Sigmoid colon (tissue), 7 donors: ENCODE results near the gene ASPRV1. TPM values are rescaled to one million over a fixed set of nuclear protein-coding genes. Genes with fewer than 3 reads are reported as not detected.

ENCODE experiments used
- DNase-seq: peaks from one replicate; pipeline ENCODE4 v3.0.0-alpha.2; 2019
- H3K27ac ChIP-seq, 4 donors: fragments of 200-600 bp; sonication (generic); one replicate each; pipeline ENCODE4 v1.5.1; 2016 to 2019; ENCODE audit warnings: mild to moderate bottlenecking in 1 of 4
- H3K27me3 ChIP-seq, 3 donors: fragments of 200-600 bp; sonication (generic); one replicate each; pipeline ENCODE4 v1.5.1; 2019; ENCODE audit warnings: mild to moderate bottlenecking in 1 of 3
- H3K36me3 ChIP-seq, 4 donors: fragments of 200-600 bp; sonication (generic); one replicate each; pipeline ENCODE4 v1.5.1; 2016 to 2019
- H3K4me1 ChIP-seq, 4 donors: fragments of 200-600 bp; sonication (generic); one replicate each; pipeline ENCODE4 v1.5.1; 2017 to 2019
- H3K4me3 ChIP-seq, 4 donors: fragments of 200-600 bp; sonication (generic); one replicate each; pipeline ENCODE4 v1.5.1; 2017 to 2019; ENCODE audit warnings: mild to moderate bottlenecking in 2 of 4, moderate library complexity in 1 of 4
- H3K9me3 ChIP-seq, 4 donors: fragments of 200-600 bp in 3 of 4; sonication (generic) in 3 of 4; one replicate each; pipeline versions ENCODE4 v1.5.1 to v1.6.1; 2013 to 2019
- EP300 ChIP-seq, 4 donors: sonication (generic); formaldehyde crosslinking; IDR thresholded peaks; one replicate each; pipeline ENCODE4 v1.6.1; 2017; ENCODE audit warnings: antibody characterized with exemption in 4 of 4
- POLR2A ChIP-seq, 2 donors: fragments of 450-650 bp; IDR thresholded peaks; one replicate each; pipeline ENCODE4 v1.6.1; 2016; ENCODE audit warnings: antibody characterized with exemption in 2 of 2, mild to moderate bottlenecking in 2 of 2, moderate library complexity in 2 of 2
- POLR2AphosphoS5 ChIP-seq, 4 donors: sonication (generic); formaldehyde crosslinking; IDR thresholded peaks; one replicate each; pipeline ENCODE4 v1.6.1; 2017; ENCODE audit warnings: antibody characterized with exemption in 4 of 4
- WGBS, 2 donors: extraction: QIAGEN DNeasy Blood & Tissue Kit; methylation state at CpG; one replicate each; pipeline ENCODE4 v1.1.7; 2013; 5-methylcytosine and 5-hydroxymethylcytosine counted together
- intact Hi-C: fragments of 100-400 bp; cut with DNase I; formaldehyde crosslinking; loops from one replicate; pipeline ENCODE4 v1.15.1; 2023
- polyA plus RNA-seq, 3 donors: library from polyadenylated mRNA; stranded (reverse); fragments of 200-250 nt; gene quantifications; one replicate each; pipeline ENCODE4 v1.2.3, GENCODE V29; 2013
- total RNA-seq, 4 donors: library from RNA; depleted of rRNA; stranded (reverse); fragments of >200 nt; gene quantifications; one replicate each; pipeline ENCODE4 v1.1.0, GENCODE V29; 2016
- TF ChIP-seq, protein P1 (sequence below), 4 experiments: fragments of 450-650 bp in 3 of 4; fragments of 200-600 bp in 1 of 4; IDR thresholded peaks; one replicate each; pipeline ENCODE4 v1.5.1; 2016 to 2019; ENCODE audit warnings: antibody characterized with exemption in 4 of 4, mild to moderate bottlenecking in 3 of 4, moderate library complexity in 2 of 4
- donor health status: healthy with polysubstance abuse.
- donor health status: Bipolar disorder and iron deficiency.
- donor health status: healthy.

Gene ASPRV1
- total and polyA plus RNA-seq, 7 donors = 1.1 to 1.4 (median 1.2) TPM

DNA sequence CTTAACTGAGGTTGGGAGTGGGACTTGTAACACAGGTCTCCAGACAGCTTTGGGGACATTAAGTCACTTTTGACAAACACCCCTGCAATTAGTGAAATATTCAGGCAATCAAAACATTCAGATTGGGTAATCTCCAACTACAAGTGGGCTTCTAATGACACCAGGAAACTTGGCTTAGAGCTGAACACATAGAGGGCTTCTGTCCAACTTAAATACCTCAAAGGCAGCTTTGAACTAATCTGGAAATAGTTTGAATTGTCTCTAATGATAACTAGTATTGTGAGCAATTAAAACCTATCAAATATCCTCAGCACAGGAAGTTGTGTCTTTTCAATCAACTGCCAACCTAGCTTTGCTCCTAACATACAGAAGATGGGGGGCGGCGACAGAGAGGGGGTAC lies 5.1 kb upstream of the ASPRV1 start:
- no peak for DNase-seq
- Histone ChIP-seq H3K36me3 (no peaks in the 10 kb centered on the region), H3K9me3 (no peaks in the 10 kb centered on the region), H3K4me1 (no peaks in the 10 kb centered on the region), H3K4me3 (no peak overlapping the region), H3K27me3 (no peaks in the 10 kb centered on the region), H3K27ac (no peak overlapping the region)
- TF ChIP-seq, protein P1, sequence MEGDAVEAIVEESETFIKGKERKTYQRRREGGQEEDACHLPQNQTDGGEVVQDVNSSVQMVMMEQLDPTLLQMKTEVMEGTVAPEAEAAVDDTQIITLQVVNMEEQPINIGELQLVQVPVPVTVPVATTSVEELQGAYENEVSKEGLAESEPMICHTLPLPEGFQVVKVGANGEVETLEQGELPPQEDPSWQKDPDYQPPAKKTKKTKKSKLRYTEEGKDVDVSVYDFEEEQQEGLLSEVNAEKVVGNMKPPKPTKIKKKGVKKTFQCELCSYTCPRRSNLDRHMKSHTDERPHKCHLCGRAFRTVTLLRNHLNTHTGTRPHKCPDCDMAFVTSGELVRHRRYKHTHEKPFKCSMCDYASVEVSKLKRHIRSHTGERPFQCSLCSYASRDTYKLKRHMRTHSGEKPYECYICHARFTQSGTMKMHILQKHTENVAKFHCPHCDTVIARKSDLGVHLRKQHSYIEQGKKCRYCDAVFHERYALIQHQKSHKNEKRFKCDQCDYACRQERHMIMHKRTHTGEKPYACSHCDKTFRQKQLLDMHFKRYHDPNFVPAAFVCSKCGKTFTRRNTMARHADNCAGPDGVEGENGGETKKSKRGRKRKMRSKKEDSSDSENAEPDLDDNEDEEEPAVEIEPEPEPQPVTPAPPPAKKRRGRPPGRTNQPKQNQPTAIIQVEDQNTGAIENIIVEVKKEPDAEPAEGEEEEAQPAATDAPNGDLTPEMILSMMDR (IDR thresholded peaks at IDR 0.05) = no peak
- TF ChIP-seq POLR2AphosphoS5 (IDR thresholded peaks at IDR 0.05) (no peak), EP300 (IDR thresholded peaks at IDR 0.05) (no peak), POLR2A (IDR thresholded peaks at IDR 0.05) (no peak)
- 95 to 96% methylated on average over 2 of the region's 2 CpGs for WGBS, 2 donors
- intact Hi-C loops = no loop called here

- Histone ChIP-seq H3K36me3 (no peaks in the 10 kb centered on the region), H3K27me3 (no peaks in the 10 kb centered on the region), H3K27ac (no peak overlapping the region), H3K4me1 (no peaks in the 10 kb centered on the region), H3K4me3 (no peak overlapping the region), H3K9me3 (no peaks in the 10 kb centered on the region)
- DNase-seq = peak; percentile 15
- intact Hi-C loops = no loop called here
- 95 to 96% methylated on average over 8 of the region's 8 CpGs for WGBS, 2 donors
- TF ChIP-seq, protein P1 (IDR thresholded peaks at IDR 0.05) = no peak
- no peak for TF ChIP-seq POLR2A (IDR thresholded peaks at IDR 0.05)
- TF ChIP-seq POLR2AphosphoS5 (IDR thresholded peaks at IDR 0.05) = no peak
- no peak for TF ChIP-seq EP300 (IDR thresholded peaks at IDR 0.05)
These were observed 4.5 kb upstream of the ASPRV1 start for GRCh38 chr2:69965756-69966445.

GRCh38 chr2:69964353-69964841 lies 3.0 kb upstream of the ASPRV1 start:
- H3K36me3 ChIP-seq = no peaks in the 10 kb centered on the region
- H3K27me3 ChIP-seq = no peaks in the 10 kb centered on the region
- H3K4me3 ChIP-seq = no peak overlapping the region
- TF ChIP-seq POLR2AphosphoS5 (IDR thresholded peaks at IDR 0.05) (no peak), EP300 (IDR thresholded peaks at IDR 0.05) (no peak), POLR2A (IDR thresholded peaks at IDR 0.05) (no peak)
- TF ChIP-seq, protein P1 (IDR thresholded peaks at IDR 0.05) = no peak
- 26 to 72% methylated on average over 7 of the region's 7 CpGs for whole genome bisulfite sequencing, 2 donors
- intact Hi-C loops = no loop called here
- DNase-seq = no peak
- H3K27ac ChIP-seq = no peak overlapping the region
- no peaks in the 10 kb centered on the region for H3K9me3 ChIP-seq
- H3K4me1 ChIP-seq = no peaks in the 10 kb centered on the region

DNA sequence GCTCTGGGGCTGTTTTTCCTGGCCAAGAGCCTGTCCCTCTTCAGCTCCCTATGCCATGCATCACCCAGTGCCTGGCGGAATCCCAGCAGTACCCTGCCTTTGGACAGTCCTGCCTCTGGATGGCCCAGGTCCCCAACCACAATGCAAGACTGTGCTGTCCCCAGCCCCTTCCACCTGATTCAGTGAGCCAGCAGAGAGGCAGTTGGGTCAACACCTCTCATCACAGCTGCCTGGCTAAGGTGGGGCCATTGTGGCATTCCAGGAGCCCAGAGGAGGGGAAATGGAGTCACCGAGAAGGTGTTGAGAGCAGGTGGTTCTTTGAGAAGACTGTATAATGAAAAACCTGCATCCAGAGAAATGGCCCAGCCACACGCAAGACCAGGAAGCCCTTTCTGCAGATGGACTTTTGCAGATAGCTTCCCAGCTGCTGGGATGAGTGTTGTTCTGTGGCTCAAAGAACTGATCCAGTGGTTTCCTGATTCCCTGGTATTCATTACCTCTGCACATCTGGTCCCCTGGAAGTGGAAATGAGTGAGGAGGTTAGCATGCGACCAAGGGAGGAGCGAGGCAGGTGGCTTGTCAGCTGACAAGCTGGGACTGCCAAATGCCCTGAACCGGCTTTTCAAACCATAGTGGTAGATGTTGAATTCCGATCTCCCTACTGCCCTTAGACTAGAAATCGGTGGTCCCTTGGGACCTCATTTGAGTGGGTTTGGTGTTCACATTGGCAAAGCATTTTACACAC lies 1.7 kb upstream of the ASPRV1 start:
- TF ChIP-seq POLR2A (IDR thresholded peaks at IDR 0.05) = no peak
- TF ChIP-seq, protein P1 (IDR thresholded peaks at IDR 0.05) = no peak
- TF ChIP-seq EP300 (IDR thresholded peaks at IDR 0.05) = no peak
- no peak for TF ChIP-seq POLR2AphosphoS5 (IDR thresholded peaks at IDR 0.05)
- H3K36me3 ChIP-seq = no peaks in the 10 kb centered on the region

More for the DNA sequence above, 1.7 kb upstream of the ASPRV1 start:
- Histone ChIP-seq H3K9me3 (no peaks in the 10 kb centered on the region), H3K4me3 (no peak overlapping the region), H3K27me3 (no peaks in the 10 kb centered on the region), H3K27ac (no peak overlapping the region), H3K4me1 (no peaks in the 10 kb centered on the region)
- intact Hi-C loops = no loop called here
- WGBS, 2 donors = 96 to 98% methylated on average over 8 of the region's 8 CpGs
- no peak for DNase-seq
